ENCODE data around the gene KIF16B. TPM values are rescaled to one million over a fixed set of nuclear protein-coding genes. Genes with fewer than 3 reads are reported as not detected.

KIF16B gene
- total RNA-seq, 4 donors from 2014 or later = 15.7 to 29.0 (median 19.3) TPM

DNA sequence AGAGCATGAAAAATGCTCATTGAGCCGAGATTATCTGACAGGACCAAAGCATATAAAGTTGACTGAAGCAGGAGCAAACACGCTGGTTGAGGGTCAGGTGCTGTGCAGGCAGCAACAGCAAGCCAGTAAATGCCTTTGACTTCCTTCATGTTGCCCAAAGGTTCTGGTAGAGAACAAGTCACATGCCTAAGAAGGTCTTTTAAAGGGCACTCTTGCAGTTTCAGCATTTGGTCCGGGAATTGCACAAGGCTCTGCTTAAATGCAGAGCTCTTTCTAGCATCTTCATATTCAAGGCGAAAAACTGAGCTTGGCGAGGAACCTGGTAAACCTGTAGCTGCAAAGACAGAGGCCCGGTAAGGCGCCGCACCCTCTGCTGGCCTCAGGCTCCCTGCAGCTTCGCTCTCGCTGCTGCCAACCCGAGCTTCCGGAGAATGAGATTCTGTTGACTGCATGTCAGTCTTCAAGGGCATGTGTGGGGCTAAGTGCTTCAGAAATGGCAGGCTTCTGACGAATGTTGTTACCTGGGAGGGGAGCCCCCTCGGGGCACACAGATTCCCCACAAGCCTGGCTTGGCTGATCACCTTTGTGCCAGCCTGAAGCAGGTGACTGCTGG is 205.2 kb downstream of the KIF16B start:
- ATAC-seq (ENCODE audit: low FRiP score) (no peak), DNase-seq (ENCODE audit: low spot score) (no peak)
- TF ChIP-seq, protein P1, sequence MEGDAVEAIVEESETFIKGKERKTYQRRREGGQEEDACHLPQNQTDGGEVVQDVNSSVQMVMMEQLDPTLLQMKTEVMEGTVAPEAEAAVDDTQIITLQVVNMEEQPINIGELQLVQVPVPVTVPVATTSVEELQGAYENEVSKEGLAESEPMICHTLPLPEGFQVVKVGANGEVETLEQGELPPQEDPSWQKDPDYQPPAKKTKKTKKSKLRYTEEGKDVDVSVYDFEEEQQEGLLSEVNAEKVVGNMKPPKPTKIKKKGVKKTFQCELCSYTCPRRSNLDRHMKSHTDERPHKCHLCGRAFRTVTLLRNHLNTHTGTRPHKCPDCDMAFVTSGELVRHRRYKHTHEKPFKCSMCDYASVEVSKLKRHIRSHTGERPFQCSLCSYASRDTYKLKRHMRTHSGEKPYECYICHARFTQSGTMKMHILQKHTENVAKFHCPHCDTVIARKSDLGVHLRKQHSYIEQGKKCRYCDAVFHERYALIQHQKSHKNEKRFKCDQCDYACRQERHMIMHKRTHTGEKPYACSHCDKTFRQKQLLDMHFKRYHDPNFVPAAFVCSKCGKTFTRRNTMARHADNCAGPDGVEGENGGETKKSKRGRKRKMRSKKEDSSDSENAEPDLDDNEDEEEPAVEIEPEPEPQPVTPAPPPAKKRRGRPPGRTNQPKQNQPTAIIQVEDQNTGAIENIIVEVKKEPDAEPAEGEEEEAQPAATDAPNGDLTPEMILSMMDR (IDR thresholded peaks at IDR 0.05) = no peak

DNA sequence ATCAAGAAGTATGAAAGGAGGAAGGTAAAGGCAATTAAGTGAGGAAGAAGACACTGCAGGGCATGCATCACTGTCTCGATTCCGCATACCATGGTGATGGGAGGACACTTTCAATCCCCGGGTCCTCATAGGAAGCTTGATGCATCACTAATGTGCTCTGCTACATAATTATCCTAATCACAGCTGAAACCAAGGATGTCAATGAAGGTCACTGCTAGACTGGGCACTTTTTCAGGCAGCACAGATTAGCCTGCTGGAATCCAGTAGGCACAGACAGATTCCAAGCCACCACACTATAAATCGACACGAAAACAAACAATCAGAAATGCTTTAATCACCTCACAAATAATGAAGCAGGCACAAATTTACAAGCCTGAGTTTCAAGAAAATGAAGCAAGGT is 206.7 kb downstream of the KIF16B start:
- DNase-seq (ENCODE audit: low spot score) = no peak
- TF ChIP-seq, protein P1 (IDR thresholded peaks at IDR 0.05) = no peak
- no peak for ATAC-seq (ENCODE audit: low FRiP score)

DNA sequence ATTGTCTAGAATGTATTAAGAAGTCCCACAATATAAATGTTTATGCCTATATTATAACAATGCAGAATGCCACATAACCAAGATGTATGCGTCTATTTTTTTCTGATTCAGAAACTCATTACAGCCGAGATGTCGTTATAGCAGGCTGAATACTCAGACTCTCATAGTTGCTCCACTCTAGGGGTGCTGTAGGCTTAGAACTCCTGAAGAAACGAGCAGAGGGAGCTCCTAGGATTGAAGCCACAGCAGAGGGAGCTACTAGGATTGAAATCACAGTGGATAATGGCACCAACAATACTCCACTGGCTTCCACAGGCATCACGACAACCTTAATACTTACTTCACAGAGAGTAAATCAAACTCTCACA is 208.9 kb downstream of the KIF16B start:
- TF ChIP-seq, protein P1 (IDR thresholded peaks at IDR 0.05) = no peak
- no peak for DNase-seq (ENCODE audit: low spot score)
- ATAC-seq (ENCODE audit: low FRiP score) = no peak

DNA sequence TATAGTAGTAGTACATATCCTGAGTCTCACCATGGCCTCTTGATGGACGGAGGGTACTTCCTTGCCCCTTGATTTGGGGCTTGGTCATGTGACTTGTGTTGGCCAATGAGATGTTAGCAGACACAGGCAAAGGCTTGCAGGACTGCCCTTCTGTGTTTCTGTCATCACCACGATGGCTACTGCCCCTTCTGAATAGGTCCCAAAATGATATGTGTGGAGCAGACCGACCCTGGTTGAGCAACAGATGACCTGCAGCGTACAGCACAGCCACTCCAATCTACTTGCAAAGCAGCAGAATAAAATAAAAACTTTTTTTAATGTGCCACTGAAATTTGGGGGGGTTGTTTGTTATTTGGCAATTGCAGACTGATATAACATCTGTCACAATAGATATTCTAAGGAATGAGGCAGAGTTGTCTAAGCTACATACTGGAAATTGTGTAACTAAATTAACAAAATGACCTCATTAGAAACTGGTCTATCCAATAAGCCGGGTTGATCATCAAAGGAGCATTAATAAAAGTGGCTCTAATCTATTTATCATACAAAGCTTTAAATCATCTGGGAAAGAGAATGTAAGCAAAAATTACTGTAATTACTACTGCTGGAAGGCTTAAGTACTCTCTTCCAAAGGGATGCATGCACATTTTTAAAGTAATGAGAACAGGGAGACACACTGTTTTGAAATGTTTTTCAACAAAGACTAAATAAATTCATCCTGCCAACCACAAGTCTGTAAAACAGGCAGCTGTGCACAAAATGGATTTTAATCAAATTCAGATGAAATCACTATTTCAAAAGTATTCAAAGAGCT is 209.5 kb downstream of the KIF16B start:
- DNase-seq (ENCODE audit: low spot score) (no peak), ATAC-seq (ENCODE audit: low FRiP score) (no peak)
- TF ChIP-seq, protein P1 (IDR thresholded peaks at IDR 0.05) = no peak

DNA sequence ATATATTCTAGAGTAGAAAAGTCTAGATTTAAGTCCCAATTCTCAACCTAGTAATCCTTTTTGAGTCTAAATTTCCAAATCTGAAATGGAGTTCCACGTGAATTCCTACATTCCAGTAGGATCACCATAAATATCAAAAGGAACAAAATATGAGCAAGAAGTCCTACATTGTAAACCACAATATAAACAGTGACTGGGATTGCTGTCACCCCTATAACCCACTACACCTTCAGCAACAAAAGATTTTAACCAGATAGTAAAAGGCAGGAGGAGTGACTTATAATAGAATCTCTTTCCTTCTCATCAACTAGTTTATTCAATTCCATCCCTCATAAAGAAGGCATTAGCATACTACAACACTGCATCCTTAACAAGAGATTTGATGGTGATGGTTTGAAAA is 210.6 kb downstream of the KIF16B start:
- TF ChIP-seq, protein P1 (IDR thresholded peaks at IDR 0.05) = no peak
- DNase-seq (ENCODE audit: low spot score) (no peak), ATAC-seq (ENCODE audit: low FRiP score) (no peak)

DNA sequence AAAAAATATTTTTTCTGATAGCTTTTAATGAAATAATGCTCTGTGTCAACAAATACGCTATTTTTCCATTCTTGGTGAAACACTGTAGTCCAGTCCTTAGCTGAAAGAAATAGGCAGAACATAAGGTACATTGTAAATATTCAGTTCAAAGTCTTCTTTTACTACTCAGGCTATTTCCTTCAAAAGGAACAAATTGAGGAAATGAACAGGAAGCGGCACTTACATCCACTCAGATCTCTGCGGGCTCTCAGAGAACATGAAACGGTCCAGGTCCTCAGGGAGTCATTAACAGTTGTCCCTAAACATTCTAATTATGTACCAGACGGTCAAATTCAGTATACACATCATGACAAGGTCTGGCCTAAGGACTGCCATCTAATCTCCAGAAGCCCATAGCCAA is 212.6 kb downstream of the KIF16B start:
- DNase-seq (ENCODE audit: low spot score) = no peak
- TF ChIP-seq, protein P1 (IDR thresholded peaks at IDR 0.05) = no peak
- ATAC-seq (ENCODE audit: low FRiP score) = no peak

DNA sequence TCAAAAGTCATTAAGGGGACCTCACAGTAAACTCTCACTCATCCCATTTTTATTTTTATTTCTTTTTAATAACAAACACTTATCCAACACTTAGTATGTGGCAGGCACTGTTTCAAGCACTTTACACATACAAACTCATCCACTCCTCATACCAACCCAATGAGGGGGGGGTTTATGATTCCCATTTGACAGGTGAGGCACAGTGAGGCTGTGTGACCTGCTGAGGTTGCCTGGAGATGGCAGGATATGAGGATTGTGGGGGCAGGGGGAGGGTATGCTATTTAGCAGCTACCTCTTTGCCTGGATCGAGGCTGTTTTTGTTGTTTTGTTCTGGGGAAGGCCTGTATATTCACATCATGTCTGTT is 219.8 kb downstream of the KIF16B start:
- TF ChIP-seq, protein P1 (IDR thresholded peaks at IDR 0.05) = no peak
- DNase-seq (ENCODE audit: low spot score) (no peak), ATAC-seq (ENCODE audit: low FRiP score) (no peak)
